IMR-90 (cell line): ENCODE results near the gene F10. TPM values are rescaled to one million over a fixed set of nuclear protein-coding genes. Genes with fewer than 3 reads are reported as not detected.

ENCODE experiments used
- ATAC-seq: fragments of 200-7000 bp; cut with Tn5 transposase; 2 replicates; pipeline ENCODE4 v1.9.1; 2020; ENCODE audit warnings: low read depth, mild to moderate bottlenecking, moderate library complexity
- BruUV-seq: library from RNA; stranded (reverse); fragments of 400-500 nt; replicated peaks from 2 replicates; lab custom pipeline; 2021; lab: Mats Ljungman, UMichigan
- CTCF ChIA-PET: fragments of 300-600 bp; formaldehyde crosslinking; extraction: SDS; loops from one replicate; lab custom pipeline; 2021; ENCODE audit warnings: antibody characterized with exemption; lab: Yijun Ruan, JAX
- POLR2A ChIA-PET: fragments of 300-600 bp; sonication (Branson Sonifier 250); formaldehyde crosslinking; loops from one replicate; lab custom pipeline; 2022; ENCODE audit warnings: antibody characterized with exemption; ENCODE audit not compliant: unreplicated experiment; lab: Charles Lee
- DNase-seq: peaks from one replicate; pipeline ENCODE4 v3.0.0; 2013
- H2AFZ ChIP-seq: replicated peaks from 2 replicates; pipeline ENCODE3; 2013; ENCODE audit warnings: low read length, mild to moderate bottlenecking; ENCODE audit not compliant: poor library complexity
- H2AK5ac ChIP-seq: 2 replicates; pipeline ENCODE4 v1.6.1; 2013; ENCODE audit warnings: low read depth, low read length, inconsistent platforms
- H2AK9ac ChIP-seq: replicated peaks from 2 replicates; pipeline ENCODE3; 2013; ENCODE audit warnings: mild to moderate bottlenecking, low read depth, low read length, moderate library complexity; ENCODE audit not compliant: poor library complexity
- H2BK120ac ChIP-seq: 2 replicates; pipeline ENCODE4 v1.6.1; 2013; ENCODE audit warnings: low read depth, low read length, inconsistent platforms
- H2BK15ac ChIP-seq: 3 replicates; pipeline ENCODE4 v1.6.1; 2013; ENCODE audit warnings: low read depth, low read length, inconsistent platforms
- H2BK20ac ChIP-seq: 2 replicates; pipeline ENCODE4 v1.6.1; 2013; ENCODE audit warnings: low read depth, mild to moderate bottlenecking, inconsistent platforms, low read length, moderate library complexity
- H2BK5ac ChIP-seq: 2 replicates; pipeline ENCODE4 v1.6.1; 2013; ENCODE audit warnings: mild to moderate bottlenecking, low read depth, low read length, inconsistent platforms; ENCODE audit not compliant: poor library complexity, severe bottlenecking
- H3K14ac ChIP-seq: replicated peaks from 2 replicates; pipeline ENCODE4 v1.6.1; 2013; ENCODE audit warnings: low read depth, low read length, inconsistent platforms
- H3K18ac ChIP-seq: 2 replicates; pipeline ENCODE4 v1.6.1; 2013; ENCODE audit warnings: low read depth, low read length, control low read depth
- H3K23ac ChIP-seq: 2 replicates; pipeline ENCODE4 v1.6.1; 2013; ENCODE audit warnings: low read depth, low read length, inconsistent platforms
- H3K27ac ChIP-seq: 2 replicates; pipeline ENCODE4 v1.5.1; 2013; ENCODE audit warnings: mild to moderate bottlenecking, control low read depth, low read length; ENCODE audit not compliant: insufficient read depth
- H3K27me3 ChIP-seq: 2 replicates; pipeline ENCODE4 v1.6.1; 2013; ENCODE audit warnings: low read length; ENCODE audit not compliant: control insufficient read depth, insufficient read depth
- H3K36me3 ChIP-seq: 2 replicates; pipeline ENCODE4 v1.6.1; 2013; ENCODE audit warnings: low read length, mixed read lengths; ENCODE audit not compliant: control insufficient read depth, insufficient read depth
- H3K4ac ChIP-seq: 2 replicates; pipeline ENCODE4 v1.6.1; 2013; ENCODE audit warnings: low read depth, low read length, inconsistent platforms
- H3K4me1 ChIP-seq: 2 replicates; pipeline ENCODE4 v1.6.1; 2013; ENCODE audit warnings: low read length, mixed read lengths; ENCODE audit not compliant: control insufficient read depth, insufficient read depth
- H3K4me2 ChIP-seq: 2 replicates; pipeline ENCODE4 v1.6.1; 2013; ENCODE audit warnings: low read depth, mild to moderate bottlenecking, control low read depth, low read length, moderate library complexity
- H3K4me3 ChIP-seq: 2 replicates; pipeline ENCODE4 v1.5.1; 2013; ENCODE audit warnings: low read depth, mild to moderate bottlenecking, control low read depth, low read length, moderate library complexity; ENCODE audit not compliant: insufficient read depth
- H3K56ac ChIP-seq: 2 replicates; pipeline ENCODE4 v1.6.1; 2013; ENCODE audit warnings: low read length, inconsistent platforms; ENCODE audit not compliant: insufficient read depth; ENCODE audit errors: extremely low read depth
- H3K79me1 ChIP-seq, 2 experiments: 2 replicates each; pipeline ENCODE4 v1.6.1; 2013; ENCODE audit warnings: low read length in 2 of 2, inconsistent platforms in 1 of 2, low read depth in 1 of 2
- H3K9ac ChIP-seq: 2 replicates; pipeline ENCODE4 v1.6.1; 2013; ENCODE audit warnings: low read depth, low read length, control low read depth
- H3K9me1 ChIP-seq: 2 replicates; pipeline ENCODE4 v1.6.1; 2013; ENCODE audit warnings: low read length, inconsistent platforms; ENCODE audit not compliant: insufficient read depth
- H3K9me3 ChIP-seq: 2 replicates; pipeline ENCODE4 v1.6.1; 2013; ENCODE audit warnings: low read length; ENCODE audit not compliant: control insufficient read depth, insufficient read depth
- H4K20me1 ChIP-seq: 2 replicates; pipeline ENCODE4 v1.6.1; 2013; ENCODE audit warnings: low read length, inconsistent platforms; ENCODE audit not compliant: insufficient read depth
- H4K5ac ChIP-seq: 2 replicates; pipeline ENCODE4 v1.6.1; 2013; ENCODE audit warnings: mild to moderate bottlenecking, low read depth, low read length, control low read depth
- H4K8ac ChIP-seq, 2 experiments: 2 replicates each; pipeline ENCODE4 v1.6.1; 2013; ENCODE audit warnings: low read depth in 2 of 2, low read length in 2 of 2, control low read depth in 1 of 2, inconsistent platforms in 1 of 2
- H4K91ac ChIP-seq: 2 replicates; pipeline ENCODE4 v1.6.1; 2013; ENCODE audit warnings: low read depth, low read length, inconsistent platforms; ENCODE audit not compliant: insufficient read depth
- CEBPB ChIP-seq: IDR thresholded peaks from 2 replicates; pipeline ENCODE4 v1.6.1; 2012; ENCODE audit warnings: low read depth, low read length, improper control_type of control experiment
- FOS ChIP-seq: fragments of 150-350 bp; IDR thresholded peaks from 2 replicates; pipeline ENCODE4 v1.6.1; 2016; ENCODE audit warnings: low read depth, low read length
- MAFK ChIP-seq: IDR thresholded peaks from 2 replicates; pipeline ENCODE4 v1.6.1; 2012; ENCODE audit warnings: low read depth, low read length, improper control_type of control experiment
- MAZ ChIP-seq: IDR thresholded peaks from 2 replicates; pipeline ENCODE4 v1.6.1; 2012; ENCODE audit warnings: low read depth, mild to moderate bottlenecking, low read length, improper control_type of control experiment, moderate library complexity, borderline replicate concordance
- POLR2A ChIP-seq: IDR thresholded peaks from 2 replicates; pipeline ENCODE4 v1.6.1; 2012; ENCODE audit warnings: mild to moderate bottlenecking, low read depth, low read length
- RAD21 ChIP-seq: IDR thresholded peaks from 2 replicates; pipeline ENCODE4 v1.6.1; 2012; ENCODE audit warnings: low read length, improper control_type of control experiment
- USF2 ChIP-seq: fragments of 150-350 bp; IDR thresholded peaks from 2 replicates; pipeline ENCODE4 v1.6.1; 2017; ENCODE audit warnings: mild to moderate bottlenecking, antibody characterized with exemption, low read length, low read depth
- WGBS, 2 experiments: methylation state at CpG; one replicate each; pipeline versions ENCODE4 v1.1.5 to v1.1.7; 2013; ENCODE audit warnings: missing lambda C conversion rate in 2 of 2; ENCODE audit not compliant: insufficient read length in 1 of 2; ENCODE audit errors: extremely low coverage in 2 of 2; 5-methylcytosine and 5-hydroxymethylcytosine counted together
- dilution Hi-C: fragments of 300-500 bp; cut with HindIII; formaldehyde crosslinking; loops from one replicate; pipeline ENCODE4 v1.14.3; 2018; ENCODE audit warnings: low sequenced_read_pairs; ENCODE audit not compliant: unreplicated experiment
- in situ Hi-C: fragments of 300-500 bp; cut with MboI; formaldehyde crosslinking; loops from 3 replicates; pipeline ENCODE4 v1.14.3; 2019; ENCODE audit warnings: low sequenced_read_pairs, inconsistent platforms, mixed read lengths
- intact Hi-C: fragments of 100-400 bp; cut with micrococcal nuclease; formaldehyde crosslinking; loops from 2 replicates; pipeline ENCODE4 v1.10.0; 2022
- polyA plus RNA-seq, 3 experiments: library from polyadenylated mRNA; depleted of rRNA; stranded (reverse); fragments of >200 nt; gene quantifications; 2 replicates each; pipeline ENCODE4 v1.2.3, GENCODE V29; 2012; ENCODE audit warnings: low replicate concordance in 1 of 3
- total RNA-seq: library from RNA; depleted of rRNA; stranded (reverse); fragments of >200 nt; gene quantifications from 2 replicates; pipeline ENCODE4 v1.2.3, GENCODE V29; 2012

Gene F10
- total and polyA plus RNA-seq, 2 of the 4 experiments (the other 2 are of a cell fraction): 9.1 to 19.5 TPM

DNA sequence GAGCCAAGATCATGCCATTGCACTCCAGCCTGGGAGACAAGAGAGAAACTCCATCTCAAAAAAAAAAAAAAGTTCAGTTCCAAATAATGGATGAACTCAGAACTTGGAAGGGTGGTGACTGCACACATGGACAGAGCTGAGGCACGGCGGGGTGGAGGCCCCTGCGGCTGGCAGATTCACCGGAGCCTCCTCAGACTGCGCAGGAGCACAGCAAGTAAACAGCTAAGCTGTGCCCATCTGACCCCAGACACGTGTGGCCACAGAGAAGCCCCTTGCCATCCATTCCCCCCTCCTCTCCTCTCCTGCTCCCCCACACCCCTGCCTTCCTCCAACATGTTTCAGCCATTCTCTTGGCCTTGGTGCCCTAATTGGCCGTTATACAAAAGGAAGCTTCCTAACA lies 20.3 kb downstream of the F10 start:
- Histone ChIP-seq H2BK5ac (no peak overlapping the region), H2BK20ac (no peak overlapping the region), H4K8ac (no peak overlapping the region), H3K4me3 (no peak overlapping the region), H3K9ac (no peak overlapping the region), H4K91ac (no peak overlapping the region), H3K9me1 (no peaks in the 10 kb centered on the region; the same call in 1 of the 2 replicates), H2AK9ac (no peak overlapping the region), H4K5ac (no peak overlapping the region), H3K56ac (no peak overlapping the region), H2AK5ac (no peak overlapping the region), H3K4ac (no peak overlapping the region), H3K23ac (no peak overlapping the region), H3K36me3 (0 out of 2 replicates have a peak, but pooled peaks cover 1% of the 10 kb centered on the region), H3K4me1 (no peaks in the 10 kb centered on the region), H4K20me1 (no peaks in the 10 kb centered on the region), H3K27ac (no peak overlapping the region), H3K27me3 (peaks cover 4% of the 10 kb centered on the region; the same call in 1 of the 2 replicates), H3K79me1 (no peaks in the 10 kb centered on the region), H3K9me3 (no peaks in the 10 kb centered on the region), H3K4me2 (no peak overlapping the region), H3K14ac (no peak overlapping the region), H2AFZ (peak overlapping the region; percentile 21), H2BK120ac (no peak overlapping the region), H2BK15ac (no peak overlapping the region), H3K18ac (no peak overlapping the region)
- no TSS peak for BruUV-seq
- DNase-seq (no peak), ATAC-seq (no peak)
- CTCF ChIA-PET: interaction anchor here (0.6 kb wide), 2 partner anchors 16 to 23 kb away, joined by 3 to 10 read pairs; no protein-coding TSS in a partner anchor
- dilution Hi-C loops: no loop called here
- in situ Hi-C loops: no loop called here
- POLR2A ChIA-PET: no interaction called here
- intact Hi-C loops: no loop called here
- TF ChIP-seq POLR2A: no peak
- TF ChIP-seq CEBPB: no peak
- no peak for TF ChIP-seq USF2
- no peak for TF ChIP-seq MAZ
- TF ChIP-seq MAFK: no peak
- TF ChIP-seq FOS: no peak
- TF ChIP-seq RAD21: no peak
- 82% methylated on average over 7 of the region's 7 CpGs; no CpG with 5 or more reads in 1 of the 2 experiments for WGBS, 2 experiments
